Retinal pigment epithelial cell (primary cell): ENCODE data around the gene CAVIN4.

ENCODE experiments used
- DNase-seq: peaks from one replicate; pipeline ENCODE4 v3.0.0-alpha.2; 2010; ENCODE audit warnings: low read depth
- H3K4me3 ChIP-seq: 2 replicates; pipeline ENCODE4 v1.5.1; 2011; ENCODE audit warnings: mild to moderate bottlenecking, low read length, control low read depth, moderate library complexity
- TF ChIP-seq, protein P1 (sequence below): conservative IDR thresholded peaks from 2 replicates; pipeline ENCODE4 v1.5.1; 2011; ENCODE audit warnings: low read depth, low read length, control low read depth, inconsistent platforms

Gene CAVIN4

DNA sequence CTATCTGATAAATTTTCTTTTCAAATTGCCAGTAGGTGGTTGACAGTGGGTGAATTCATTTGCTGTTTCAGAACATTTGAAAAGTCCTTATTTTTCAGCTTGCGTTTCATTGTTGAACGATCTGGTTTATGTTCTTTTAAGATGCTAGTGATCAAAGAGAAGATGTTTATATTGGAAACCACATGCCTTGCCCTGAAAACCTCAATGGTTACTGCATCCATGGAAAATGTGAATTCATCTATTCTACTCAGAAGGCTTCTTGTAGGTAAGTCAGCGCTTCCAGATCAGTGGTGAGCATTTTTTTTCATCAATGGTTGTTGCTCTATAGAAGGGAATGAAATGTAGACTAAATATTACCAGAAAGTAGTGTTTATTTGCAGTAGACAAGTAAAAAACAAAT, 16.6 kb upstream of the CAVIN4 start:
- no peak overlapping the region for H3K4me3 ChIP-seq
- DNase-seq: no peak
- TF ChIP-seq, protein P1, sequence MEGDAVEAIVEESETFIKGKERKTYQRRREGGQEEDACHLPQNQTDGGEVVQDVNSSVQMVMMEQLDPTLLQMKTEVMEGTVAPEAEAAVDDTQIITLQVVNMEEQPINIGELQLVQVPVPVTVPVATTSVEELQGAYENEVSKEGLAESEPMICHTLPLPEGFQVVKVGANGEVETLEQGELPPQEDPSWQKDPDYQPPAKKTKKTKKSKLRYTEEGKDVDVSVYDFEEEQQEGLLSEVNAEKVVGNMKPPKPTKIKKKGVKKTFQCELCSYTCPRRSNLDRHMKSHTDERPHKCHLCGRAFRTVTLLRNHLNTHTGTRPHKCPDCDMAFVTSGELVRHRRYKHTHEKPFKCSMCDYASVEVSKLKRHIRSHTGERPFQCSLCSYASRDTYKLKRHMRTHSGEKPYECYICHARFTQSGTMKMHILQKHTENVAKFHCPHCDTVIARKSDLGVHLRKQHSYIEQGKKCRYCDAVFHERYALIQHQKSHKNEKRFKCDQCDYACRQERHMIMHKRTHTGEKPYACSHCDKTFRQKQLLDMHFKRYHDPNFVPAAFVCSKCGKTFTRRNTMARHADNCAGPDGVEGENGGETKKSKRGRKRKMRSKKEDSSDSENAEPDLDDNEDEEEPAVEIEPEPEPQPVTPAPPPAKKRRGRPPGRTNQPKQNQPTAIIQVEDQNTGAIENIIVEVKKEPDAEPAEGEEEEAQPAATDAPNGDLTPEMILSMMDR: no peak

DNA sequence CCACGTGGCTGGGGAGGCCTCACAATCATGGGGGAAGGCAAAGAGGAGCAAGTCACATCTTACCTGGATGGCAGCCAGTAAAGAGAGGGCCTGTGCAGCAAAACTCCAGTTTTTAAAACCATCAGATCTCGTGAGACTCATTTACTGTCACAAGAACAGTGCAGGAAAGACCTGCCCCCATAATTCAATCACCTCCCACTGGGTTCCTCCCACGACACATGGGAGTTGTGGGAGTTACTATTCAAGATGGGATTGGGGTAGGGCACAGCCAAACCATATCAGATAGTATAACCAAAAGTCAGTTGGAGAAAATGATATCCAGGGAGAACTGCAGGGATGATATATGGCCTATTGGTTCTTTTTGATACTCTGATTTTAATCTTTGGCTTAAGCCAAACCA, 10.0 kb upstream of the CAVIN4 start:
- TF ChIP-seq, protein P1: no peak
- no peak overlapping the region for H3K4me3 ChIP-seq
- no peak for DNase-seq

DNA sequence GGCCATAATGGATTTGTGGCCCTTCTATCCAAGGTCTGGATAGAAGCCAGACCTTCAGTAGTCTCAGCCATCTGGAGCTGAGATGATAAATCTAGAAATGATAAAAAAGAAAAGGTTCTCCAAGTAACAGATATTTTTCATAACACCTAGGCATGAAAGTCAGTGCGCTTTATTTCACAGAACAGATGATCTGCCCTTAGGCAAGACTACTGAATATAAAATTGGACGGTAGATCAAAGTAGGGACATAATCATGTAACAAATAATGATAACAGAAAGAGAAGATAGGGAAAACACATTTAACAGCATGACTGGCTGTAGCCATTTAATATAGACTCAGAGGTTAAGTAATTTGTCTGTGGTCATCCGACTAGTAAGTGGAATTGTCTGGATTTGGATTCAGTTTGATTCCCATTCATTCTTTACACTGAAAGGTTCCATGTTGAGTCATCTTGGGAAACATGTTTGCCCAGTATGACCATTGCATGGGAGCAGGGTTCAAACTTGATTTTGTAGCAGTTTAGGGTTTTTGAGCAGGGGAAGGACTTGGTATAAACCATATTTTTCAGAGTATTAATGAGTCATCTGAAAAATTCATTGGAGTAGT, 4.1 kb upstream of the CAVIN4 start:
- no peak for DNase-seq
- no peak overlapping the region for H3K4me3 ChIP-seq
- TF ChIP-seq, protein P1: no peak

DNA sequence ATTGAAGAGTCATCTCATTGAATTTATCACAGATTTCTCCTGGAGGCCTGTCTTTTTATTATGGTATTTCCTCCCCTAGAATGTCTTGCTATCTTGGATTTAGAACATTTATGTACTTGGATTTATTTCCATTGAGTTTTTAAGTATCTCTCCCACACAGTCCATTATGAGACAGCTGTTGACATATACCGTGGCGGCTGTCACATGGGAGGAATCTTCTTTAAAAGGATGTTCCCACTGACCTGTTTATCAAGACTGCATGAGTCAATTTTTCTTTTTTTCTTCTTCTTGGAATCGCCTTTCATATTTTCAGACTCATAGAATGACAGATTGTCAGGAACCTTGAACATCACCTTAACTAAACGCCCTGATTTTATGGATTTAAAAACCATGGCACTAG, 2.9 kb upstream of the CAVIN4 start:
- TF ChIP-seq, protein P1: no peak
- no peak for DNase-seq
- H3K4me3 ChIP-seq: no peak overlapping the region

DNA sequence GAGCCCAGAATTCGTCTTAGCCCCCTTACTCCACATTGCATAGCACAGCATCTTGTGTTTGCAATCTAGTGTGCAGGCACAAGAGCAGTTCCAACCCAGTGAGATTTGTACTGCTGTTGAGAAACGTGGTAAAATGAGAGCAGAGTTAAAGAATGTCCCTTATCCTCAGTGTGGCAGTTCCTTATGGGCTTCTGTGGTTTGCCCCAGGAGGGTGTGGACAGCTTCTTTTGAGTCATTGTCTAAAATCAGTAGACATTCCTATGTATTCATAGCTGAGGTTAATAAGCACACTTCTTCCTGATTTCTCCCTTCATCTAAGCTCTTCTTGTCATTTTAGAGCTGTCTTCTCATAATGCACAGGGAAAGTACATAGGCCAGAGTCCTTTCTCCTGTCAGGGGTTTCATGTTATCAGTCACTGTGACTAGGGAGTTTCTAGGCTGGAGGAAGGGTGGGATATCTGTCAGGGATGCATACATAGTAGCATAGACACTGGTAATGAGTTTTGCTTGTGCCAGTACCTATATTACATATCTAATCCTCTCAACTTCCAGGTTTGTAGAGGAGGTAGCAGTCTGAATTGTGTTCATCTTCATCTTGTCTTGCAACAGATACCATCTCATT, 2.0 kb upstream of the CAVIN4 start:
- H3K4me3 ChIP-seq: no peak overlapping the region
- DNase-seq: no peak

DNA sequence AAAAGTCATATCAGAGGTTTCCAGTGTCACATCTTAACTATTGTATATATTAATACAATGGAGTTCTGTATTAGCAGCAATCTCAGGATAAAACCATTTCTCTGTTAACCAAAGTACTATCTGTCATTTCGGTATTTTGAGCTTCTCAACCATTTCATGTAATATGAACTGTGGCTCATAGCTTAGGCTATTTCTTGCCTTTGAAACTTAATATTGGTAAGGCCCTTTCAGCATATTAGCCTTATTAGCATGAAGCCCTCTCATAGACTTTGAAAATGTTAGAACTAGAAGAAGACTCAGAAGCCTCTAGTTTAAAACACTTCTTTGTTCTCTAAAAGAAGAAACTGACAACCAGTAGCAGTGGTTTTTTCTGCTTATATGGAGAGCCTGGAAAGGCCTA, 731 bp downstream of the CAVIN4 start:
- no peak for DNase-seq
- TF ChIP-seq, protein P1: no peak
- H3K4me3 ChIP-seq: no peak overlapping the region

More for the DNA sequence above, 2.0 kb upstream of the CAVIN4 start:
- TF ChIP-seq, protein P1: no peak

DNA sequence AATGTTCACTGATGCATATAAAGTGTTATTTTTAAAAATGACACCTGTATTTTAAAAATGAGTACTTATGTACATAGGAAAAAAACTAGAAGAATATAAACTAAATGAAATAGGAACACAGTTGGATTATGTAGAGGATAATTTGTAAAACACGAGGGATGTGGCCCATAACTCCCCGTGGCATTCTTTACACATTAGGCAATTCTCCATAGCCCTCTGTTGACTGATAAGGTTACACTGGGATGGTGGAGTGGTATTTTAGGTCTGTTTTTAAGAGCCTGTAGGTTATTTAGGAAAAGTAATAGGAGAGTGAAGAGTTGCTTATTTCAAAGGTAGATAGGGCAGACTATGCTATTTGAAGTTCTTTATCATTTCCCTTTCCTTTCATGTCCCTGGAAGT, 1.8 kb downstream of the CAVIN4 start:
- TF ChIP-seq, protein P1: no peak
- no peak overlapping the region for H3K4me3 ChIP-seq
- no peak for DNase-seq
